HEK293 (cell line): Measurements from ENCODE around the gene HUWE1.

Experiments
- ZNF416 ChIP-seq: fragments of 450-650 bp; formaldehyde crosslinking; IDR thresholded peaks from 2 replicates; pipeline ENCODE4 v1.5.1; 2016; ENCODE audit warnings: missing biosample characterization, missing genetic modification characterization
- ZNF558 ChIP-seq: fragments of 450-650 bp; formaldehyde crosslinking; IDR thresholded peaks from 2 replicates; pipeline ENCODE4 v1.5.1; 2016; ENCODE audit warnings: missing biosample characterization, missing genetic modification characterization
- ZNF571 ChIP-seq: fragments of 450-650 bp; formaldehyde crosslinking; IDR thresholded peaks from 2 replicates; pipeline ENCODE4 v1.5.0; 2017; ENCODE audit warnings: missing biosample characterization, missing genetic modification characterization
- ZNF660 ChIP-seq: fragments of 450-650 bp; IDR thresholded peaks from 2 replicates; pipeline ENCODE4 v1.5.1; 2018; ENCODE audit warnings: missing biosample characterization, mild to moderate bottlenecking, missing genetic modification characterization
- ZNF830 ChIP-seq: fragments of 450-650 bp; IDR thresholded peaks from 2 replicates; pipeline ENCODE4 v1.5.0; 2018; ENCODE audit warnings: missing biosample characterization, missing genetic modification characterization, low read depth, mild to moderate bottlenecking, moderate library complexity
- TF ChIP-seq, protein P1 (sequence below): fragments of 450-650 bp; formaldehyde crosslinking; IDR thresholded peaks from 2 replicates; pipeline ENCODE4 v1.5.1; 2016; ENCODE audit warnings: missing biosample characterization, missing genetic modification characterization

DNA sequence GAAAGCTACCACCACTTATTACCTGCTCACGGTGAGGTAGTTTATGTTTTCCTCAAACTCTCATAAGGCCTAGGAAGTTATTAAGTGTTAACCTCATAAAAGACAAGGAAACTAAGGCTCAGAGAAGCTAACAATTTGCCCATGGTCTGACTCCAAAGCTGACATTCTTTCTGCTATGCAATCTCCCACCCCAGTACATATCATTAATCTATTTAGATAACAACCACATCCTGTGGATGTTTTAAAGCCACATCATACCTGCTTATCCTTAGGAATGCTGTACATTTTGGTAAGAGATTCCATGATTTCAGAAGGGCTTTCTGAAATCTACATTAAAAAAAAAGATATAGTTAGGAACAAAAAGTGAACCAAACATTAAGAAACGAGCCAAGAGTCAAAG, 55.4 kb downstream of the HUWE1 start:
- TF ChIP-seq, protein P1, sequence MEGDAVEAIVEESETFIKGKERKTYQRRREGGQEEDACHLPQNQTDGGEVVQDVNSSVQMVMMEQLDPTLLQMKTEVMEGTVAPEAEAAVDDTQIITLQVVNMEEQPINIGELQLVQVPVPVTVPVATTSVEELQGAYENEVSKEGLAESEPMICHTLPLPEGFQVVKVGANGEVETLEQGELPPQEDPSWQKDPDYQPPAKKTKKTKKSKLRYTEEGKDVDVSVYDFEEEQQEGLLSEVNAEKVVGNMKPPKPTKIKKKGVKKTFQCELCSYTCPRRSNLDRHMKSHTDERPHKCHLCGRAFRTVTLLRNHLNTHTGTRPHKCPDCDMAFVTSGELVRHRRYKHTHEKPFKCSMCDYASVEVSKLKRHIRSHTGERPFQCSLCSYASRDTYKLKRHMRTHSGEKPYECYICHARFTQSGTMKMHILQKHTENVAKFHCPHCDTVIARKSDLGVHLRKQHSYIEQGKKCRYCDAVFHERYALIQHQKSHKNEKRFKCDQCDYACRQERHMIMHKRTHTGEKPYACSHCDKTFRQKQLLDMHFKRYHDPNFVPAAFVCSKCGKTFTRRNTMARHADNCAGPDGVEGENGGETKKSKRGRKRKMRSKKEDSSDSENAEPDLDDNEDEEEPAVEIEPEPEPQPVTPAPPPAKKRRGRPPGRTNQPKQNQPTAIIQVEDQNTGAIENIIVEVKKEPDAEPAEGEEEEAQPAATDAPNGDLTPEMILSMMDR (tag by site-specific recombination): no peak
- no peak for TF ChIP-seq ZNF558 (tag by site-specific recombination)
- no peak for TF ChIP-seq ZNF571
- no peak for TF ChIP-seq ZNF830
- no peak for TF ChIP-seq ZNF416 (tag by site-specific recombination)
- no peak for TF ChIP-seq ZNF660
